EL (cell line): ENCODE results near the gene SLC22A1.
"Not testable (repeated sequence)": the region's sequence is repeated elsewhere in the genome, so short reads cannot be mapped to it uniquely, and the experiment has no call there.

Source experiments
- DNase-seq: peaks from one replicate; pipeline ENCODE4 v3.0.0-alpha.2; 2016

SLC22A1 gene

DNA sequence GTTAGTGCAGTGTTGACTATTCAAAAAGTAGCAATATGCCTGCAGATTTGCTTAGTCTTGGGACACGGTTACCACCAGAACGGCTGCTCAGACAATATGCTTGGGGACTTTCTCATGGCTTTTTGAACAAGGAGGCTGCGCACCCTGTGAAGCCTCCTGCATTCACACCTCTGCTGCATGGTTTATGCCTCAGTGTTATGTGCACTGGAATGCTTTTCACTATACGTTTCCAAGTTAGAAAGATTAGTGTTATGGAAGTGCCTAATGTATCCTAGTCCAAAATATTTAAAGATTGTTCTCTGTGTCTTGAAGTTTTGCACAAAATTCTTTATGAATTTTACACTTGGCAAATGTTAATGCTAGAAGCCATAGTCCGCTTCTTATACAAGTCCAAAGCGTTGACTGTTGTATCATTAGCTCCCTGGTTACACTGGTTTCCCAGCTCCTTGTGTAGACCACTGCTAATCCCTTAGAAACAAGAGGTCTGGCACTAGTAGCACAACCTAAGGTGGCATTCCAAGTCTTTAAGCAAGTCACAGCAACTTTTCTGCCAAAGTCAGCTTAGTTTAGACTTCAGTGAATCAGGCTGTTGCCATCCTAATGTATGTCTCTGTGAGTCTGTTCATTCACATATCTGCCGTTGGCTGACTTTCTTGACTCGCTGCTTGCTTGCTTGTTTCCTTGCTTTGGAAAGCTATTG is 26.3 kb upstream of the SLC22A1 start:
- no peak for DNase-seq

DNA sequence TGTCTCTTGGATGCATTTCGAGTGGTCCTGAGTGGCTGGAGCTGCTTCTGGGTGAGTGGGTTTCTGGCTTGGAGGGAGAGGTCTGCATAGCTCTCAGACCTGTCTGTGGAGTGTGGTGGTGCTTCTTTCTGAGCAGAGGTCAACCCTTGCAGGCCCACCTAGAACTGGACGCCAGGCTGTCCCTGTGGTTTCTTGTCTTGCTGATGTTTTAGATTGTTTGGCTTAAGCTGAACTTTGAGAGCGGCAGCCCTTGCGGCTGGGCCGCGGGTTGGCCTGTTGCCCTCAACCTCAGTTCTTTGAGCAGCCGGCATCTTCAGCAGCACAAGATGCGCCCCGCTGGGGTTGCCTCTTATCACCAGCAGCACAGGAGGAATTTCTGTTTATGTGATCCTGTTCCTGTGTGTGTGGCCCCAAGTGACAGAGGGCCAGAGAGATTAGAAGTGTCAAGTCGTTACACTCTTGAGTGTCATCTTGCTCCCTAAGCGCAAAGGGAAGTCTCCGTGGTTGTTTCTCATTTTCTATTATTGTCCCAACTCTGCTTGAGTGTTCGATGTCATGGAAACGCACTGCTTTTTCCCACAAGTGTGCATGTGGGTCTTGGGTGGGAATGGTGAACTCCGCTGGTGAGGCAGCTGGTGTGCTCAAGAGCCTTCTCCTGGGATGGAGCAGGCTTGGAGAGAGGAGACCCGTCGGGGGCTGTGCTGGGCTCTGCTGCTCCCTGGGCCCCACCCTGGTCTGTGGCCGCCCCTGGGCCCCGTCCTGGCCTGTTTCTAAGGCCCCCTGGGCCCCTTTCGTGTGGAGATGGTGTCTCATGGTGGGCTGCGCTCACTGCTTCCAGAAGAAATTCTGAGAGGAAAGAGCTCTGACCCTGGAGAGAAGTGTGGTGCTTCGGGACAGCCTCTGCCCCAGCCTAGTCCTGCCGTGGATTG is 20.1 kb upstream of the SLC22A1 start:
- DNase-seq: no peak

GRCh38 chr6:160102399-160102798 is 19.2 kb upstream of the SLC22A1 start:
- DNase-seq: no peak

- DNase-seq: peak; percentile 40
Observed at GRCh38 chr6:160102956-160103824, 18.4 kb upstream of the SLC22A1 start.

- DNase-seq: no peak
Observed at GRCh38 chr6:160103825-160104100, 17.9 kb upstream of the SLC22A1 start.

GRCh38 chr6:160104821-160105517 is 16.6 kb upstream of the SLC22A1 start:
- no peak for DNase-seq

DNA sequence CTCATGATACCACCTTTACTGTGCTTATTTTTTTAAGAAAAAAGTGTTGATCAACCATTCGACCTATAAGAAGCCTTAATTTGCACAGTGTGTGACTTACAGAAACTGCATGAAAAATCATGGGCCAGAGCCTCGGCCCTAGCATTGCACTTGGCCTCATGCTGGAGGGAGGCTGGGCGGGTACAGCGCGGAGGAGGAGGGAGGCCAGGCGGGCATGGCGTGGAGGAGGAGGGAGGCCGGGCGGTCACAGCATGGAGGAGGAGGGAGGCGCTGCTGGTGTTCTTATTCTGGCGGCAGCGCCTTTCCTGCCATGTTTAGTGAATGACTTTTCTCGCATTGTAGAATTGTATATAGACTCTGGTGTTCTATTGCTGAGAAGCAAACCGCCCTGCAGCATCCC is 15.6 kb upstream of the SLC22A1 start:
- no peak for DNase-seq

GRCh38 chr6:160106701-160107100 is 14.9 kb upstream of the SLC22A1 start:
- no peak for DNase-seq

DNA sequence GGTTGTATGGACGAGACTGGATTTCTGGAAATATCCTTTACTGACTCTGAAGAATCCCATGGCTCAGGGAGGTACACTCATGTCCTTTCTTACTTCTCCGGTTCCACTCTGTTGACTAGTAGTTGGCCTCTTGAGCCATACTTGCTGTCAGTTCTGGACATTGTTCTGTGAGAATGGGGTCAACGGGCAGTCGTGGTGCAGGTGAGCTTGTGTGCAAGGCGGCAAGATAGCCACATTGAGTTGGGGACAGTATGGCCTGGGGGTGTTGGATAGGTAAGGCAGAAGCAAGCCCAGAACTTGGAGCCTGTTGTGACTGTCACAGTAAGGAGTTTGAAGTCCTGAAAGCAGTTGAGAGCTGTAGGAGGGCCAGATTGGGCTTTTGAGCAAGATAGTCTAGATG is 13.5 kb upstream of the SLC22A1 start:
- DNase-seq: no peak

DNA sequence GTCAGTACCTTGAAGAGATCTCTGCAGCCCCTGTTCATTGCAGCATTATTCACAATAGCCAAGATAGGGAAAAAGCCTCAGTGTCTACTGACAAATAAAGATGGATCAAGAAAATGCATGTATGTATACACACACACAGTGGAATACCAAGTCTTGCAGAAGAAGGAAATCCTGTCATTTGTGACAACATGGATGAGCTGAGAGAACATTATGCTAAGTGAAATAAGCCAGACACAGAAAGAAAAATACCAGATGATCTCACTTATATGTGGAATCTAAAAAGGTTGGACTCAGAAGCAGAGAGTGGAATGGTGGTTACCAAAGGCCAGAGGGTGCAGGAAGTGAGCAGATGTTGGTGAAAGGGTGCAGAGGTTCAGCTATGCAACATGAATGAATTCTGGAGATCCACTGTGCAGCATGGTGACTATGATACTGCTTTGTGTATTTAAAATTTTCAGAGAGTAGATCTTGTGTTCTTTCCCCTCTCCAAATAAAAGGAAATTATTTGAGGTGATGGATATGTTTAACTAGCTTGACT is 11.0 kb upstream of the SLC22A1 start:
- DNase-seq: peak; percentile 20

DNA sequence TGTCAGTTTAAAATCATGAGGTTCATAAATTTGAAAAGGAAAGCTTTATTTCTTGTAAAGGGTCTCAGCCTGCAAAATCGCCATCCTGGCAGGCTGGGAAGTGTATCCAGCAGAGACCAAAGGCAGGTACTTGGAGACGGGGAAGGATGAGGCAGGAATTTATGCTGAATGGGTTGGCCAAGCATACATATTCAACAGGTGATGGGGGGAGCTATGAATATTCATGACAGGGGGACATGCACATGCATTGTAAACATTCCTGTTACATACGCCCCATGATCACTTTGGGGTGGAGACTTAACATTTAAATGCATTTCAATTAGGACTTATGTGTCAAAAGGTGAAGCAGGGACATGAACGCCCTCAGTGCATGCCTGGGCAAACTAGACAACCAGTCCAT is 9.8 kb upstream of the SLC22A1 start:
- no peak for DNase-seq

- no peak for DNase-seq
Observed at GRCh38 chr6:160112628-160113299, 8.9 kb upstream of the SLC22A1 start.

DNA sequence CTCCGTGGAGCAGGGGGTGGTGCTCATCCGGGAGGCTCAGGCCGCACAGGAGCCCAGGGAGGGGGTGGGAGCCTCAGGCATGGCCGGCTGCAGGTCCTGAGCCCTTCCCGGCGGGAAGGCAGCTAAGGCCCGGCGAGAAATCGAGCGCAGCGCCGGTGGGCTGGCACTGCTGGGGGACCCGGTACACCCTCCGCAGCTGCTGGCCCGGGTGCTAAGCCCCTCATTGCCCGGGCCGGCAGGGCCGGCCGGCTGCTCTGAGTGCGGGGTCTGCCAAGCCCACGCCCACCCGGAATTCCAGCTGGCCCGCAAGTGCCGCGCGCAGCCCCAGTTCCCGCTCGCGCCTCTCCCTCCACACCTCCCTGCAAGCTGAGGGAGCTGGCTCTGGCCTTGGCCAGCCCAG is 7.1 kb upstream of the SLC22A1 start:
- DNase-seq: not testable (repeated sequence)

DNA sequence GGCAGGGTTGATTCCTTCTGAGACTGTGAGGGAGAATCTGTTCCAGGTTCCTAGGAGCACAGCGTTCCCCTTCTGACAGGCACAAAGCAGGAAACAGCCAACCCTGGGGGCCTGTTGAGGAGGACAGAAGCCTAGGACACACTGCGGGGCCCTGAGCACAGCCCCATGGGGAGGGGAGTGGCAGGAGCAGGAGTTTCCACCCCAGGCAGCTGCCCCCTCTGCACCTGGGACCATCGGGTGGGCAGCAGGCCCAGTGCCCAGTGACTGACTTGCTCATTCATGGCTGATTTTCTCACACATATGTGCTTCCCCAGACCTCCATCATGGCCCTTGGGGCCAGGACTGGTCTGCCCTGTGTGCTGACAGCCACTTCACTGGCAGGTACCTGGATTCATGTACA is 6.2 kb upstream of the SLC22A1 start:
- no peak for DNase-seq

- DNase-seq: no peak
Observed at GRCh38 chr6:160116411-160116810, 5.2 kb upstream of the SLC22A1 start.

DNA sequence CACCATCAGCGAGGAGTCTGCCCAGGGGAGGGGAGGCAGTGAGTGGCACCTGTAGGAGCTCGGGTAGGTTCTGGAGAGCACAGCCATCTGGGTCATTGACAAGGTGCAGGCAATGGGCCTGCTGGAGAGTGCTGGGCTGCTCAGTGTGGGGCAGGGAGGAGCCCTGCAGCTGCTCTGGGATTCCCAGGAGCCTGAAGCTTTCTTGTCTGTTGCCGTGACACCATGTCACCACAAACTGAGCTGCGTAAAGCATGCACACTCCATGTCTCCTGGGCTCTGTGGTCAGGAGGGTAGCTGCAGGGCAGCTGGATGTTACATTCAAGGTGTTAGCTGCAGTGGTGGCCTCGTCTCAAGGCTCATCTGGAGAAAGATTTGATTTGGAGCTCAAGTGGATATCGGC is 4.5 kb upstream of the SLC22A1 start:
- DNase-seq: no peak

- no peak for DNase-seq
Observed at GRCh38 chr6:160118620-160119229, 2.9 kb upstream of the SLC22A1 start.

- DNase-seq: no peak
Observed at GRCh38 chr6:160120087-160120486, 1.5 kb upstream of the SLC22A1 start.

DNA sequence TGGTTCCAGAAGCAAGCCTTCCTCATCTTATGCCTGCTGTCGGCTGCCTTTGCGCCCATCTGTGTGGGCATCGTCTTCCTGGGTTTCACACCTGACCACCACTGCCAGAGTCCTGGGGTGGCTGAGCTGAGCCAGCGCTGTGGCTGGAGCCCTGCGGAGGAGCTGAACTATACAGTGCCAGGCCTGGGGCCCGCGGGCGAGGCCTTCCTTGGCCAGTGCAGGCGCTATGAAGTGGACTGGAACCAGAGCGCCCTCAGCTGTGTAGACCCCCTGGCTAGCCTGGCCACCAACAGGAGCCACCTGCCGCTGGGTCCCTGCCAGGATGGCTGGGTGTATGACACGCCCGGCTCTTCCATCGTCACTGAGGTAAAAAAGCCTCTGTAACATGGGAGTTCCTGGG is 366 bp downstream of the SLC22A1 start:
- DNase-seq: no peak

- DNase-seq: no peak
Observed at GRCh38 chr6:160122744-160123143, 1.1 kb downstream of the SLC22A1 start.

DNA sequence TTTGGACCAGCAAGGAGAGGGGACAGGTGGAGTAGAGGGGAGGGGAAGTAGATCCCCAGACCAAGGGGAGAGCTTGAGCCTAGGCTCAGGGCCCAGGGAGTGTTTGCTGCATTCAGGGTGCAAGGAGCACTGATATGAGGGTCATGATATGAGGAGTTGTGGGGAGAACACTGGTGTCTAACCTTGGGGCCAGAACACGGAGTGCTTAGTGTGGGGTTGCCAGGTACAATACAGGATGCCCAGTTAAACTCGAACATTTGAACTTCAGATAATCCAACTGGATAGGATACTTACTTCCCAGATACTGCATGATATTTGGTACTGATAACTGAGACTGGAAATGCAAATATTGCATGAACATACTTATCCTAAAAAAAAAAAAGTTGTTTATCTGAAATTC is 2.4 kb downstream of the SLC22A1 start:
- no peak for DNase-seq

GRCh38 chr6:160124605-160125004 is 3.0 kb downstream of the SLC22A1 start:
- DNase-seq: no peak
